Upper lobe of right lung (tissue), 1 donor: Measurements from ENCODE around the gene ZNF593. TPM values are rescaled to one million over a fixed set of nuclear protein-coding genes. Genes with fewer than 3 reads are reported as not detected.

Experiments used
- ATAC-seq: fragments of 200-7000 bp; cut with Tn5 transposase; one replicate; pipeline ENCODE4 v1.9.1; 2020; ENCODE audit warnings: mild to moderate bottlenecking, moderate library complexity
- DNase-seq: peaks from one replicate; pipeline ENCODE4 v3.0.0-alpha.2; 2020
- H3K27ac ChIP-seq: fragments of 200-600 bp; one replicate; pipeline ENCODE4 v1.8.0; 2022
- H3K27me3 ChIP-seq: fragments of 200-600 bp; one replicate; pipeline ENCODE4 v1.8.0; 2022; ENCODE audit warnings: mild to moderate bottlenecking
- H3K36me3 ChIP-seq: fragments of 200-600 bp; one replicate; pipeline ENCODE4 v1.8.0; 2022
- H3K4me1 ChIP-seq: fragments of 200-600 bp; one replicate; pipeline ENCODE4 v1.8.0; 2022
- H3K4me3 ChIP-seq: fragments of 200-600 bp; one replicate; pipeline ENCODE4 v1.8.0; 2022; ENCODE audit warnings: mild to moderate bottlenecking
- H3K9me3 ChIP-seq: fragments of 200-600 bp; one replicate; pipeline ENCODE4 v1.8.0; 2022
- CTCF ChIP-seq: fragments of 200-600 bp; IDR thresholded peaks from one replicate; pipeline ENCODE4 v1.8.0; 2022; ENCODE audit warnings: antibody characterized with exemption
- intact Hi-C: fragments of 100-400 bp; cut with DNase I; formaldehyde crosslinking; loops from one replicate; pipeline ENCODE4 v1.11.0; 2022
- total RNA-seq: library from RNA; stranded (reverse); fragmentation: NEBNext Ultra II Directional; extraction: Animal tissue kit (Norgen Biotek cat#: 25700); gene quantifications from one replicate; pipeline ENCODE4 v1.2.1, GENCODE V29; 2021
- donor health status: DM: no; HTN: yes; CAD: no; lungs with severe emphysema.

Gene ZNF593
- total RNA-seq, 1 donor from 2014 or later = 22.6 TPM

- Histone ChIP-seq H3K9me3 (no peaks in the 10 kb centered on the region), H3K27ac (no peak overlapping the region), H3K36me3 (no peaks in the 10 kb centered on the region), H3K4me1 (peaks cover 19% of the 10 kb centered on the region), H3K4me3 (peak overlapping the region; percentile 25), H3K27me3 (peaks cover 6% of the 10 kb centered on the region)
- TF ChIP-seq CTCF = no peak
- ATAC-seq = no peak
- intact Hi-C loops = no loop called here
- no peak for DNase-seq
Observed at GRCh38 chr1:26163684-26164035, 6.0 kb upstream of the ZNF593 start.

- peak overlapping the region; percentile 25 for H3K4me3 ChIP-seq
- intact Hi-C loops = no loop called here
- peaks cover 19% of the 10 kb centered on the region for H3K4me1 ChIP-seq
- peak; percentile 64 for TF ChIP-seq CTCF
- no peaks in the 10 kb centered on the region for H3K9me3 ChIP-seq
- DNase-seq = peak; percentile 72
- H3K27me3 ChIP-seq = peaks cover 6% of the 10 kb centered on the region
- ATAC-seq = peak; percentile 71
- no peak overlapping the region for H3K27ac ChIP-seq
- H3K36me3 ChIP-seq = no peaks in the 10 kb centered on the region
Observed at GRCh38 chr1:26164036-26164860, 5.5 kb upstream of the ZNF593 start.

GRCh38 chr1:26164861-26165842 is 4.6 kb upstream of the ZNF593 start:
- Histone ChIP-seq H3K4me1 (peaks cover 19% of the 10 kb centered on the region), H3K27ac (no peak overlapping the region), H3K27me3 (peaks cover 6% of the 10 kb centered on the region), H3K36me3 (no peaks in the 10 kb centered on the region), H3K9me3 (no peaks in the 10 kb centered on the region), H3K4me3 (no peak overlapping the region)
- intact Hi-C loops = no loop called here
- ATAC-seq (no peak), DNase-seq (no peak)
- TF ChIP-seq CTCF = no peak

- intact Hi-C loops = no loop called here
- no peak for DNase-seq
- H3K4me1 ChIP-seq = peaks cover 18% of the 10 kb centered on the region
- no peaks in the 10 kb centered on the region for H3K27me3 ChIP-seq
- no peak for ATAC-seq
- no peaks in the 10 kb centered on the region for H3K36me3 ChIP-seq
- no peak overlapping the region for H3K4me3 ChIP-seq
- H3K9me3 ChIP-seq = no peaks in the 10 kb centered on the region
- H3K27ac ChIP-seq = no peak overlapping the region
- TF ChIP-seq CTCF = no peak
Observed at GRCh38 chr1:26166719-26167281, 2.9 kb upstream of the ZNF593 start.

- no peaks in the 10 kb centered on the region for H3K9me3 ChIP-seq
- H3K27ac ChIP-seq = peak within 1 kb of the TSS; percentile 86
- H3K36me3 ChIP-seq = no peaks in the 10 kb centered on the region
- H3K4me3 ChIP-seq = peak within 1 kb of the TSS; percentile 91
- H3K4me1 ChIP-seq = peaks cover 12% of the 10 kb centered on the region
- ATAC-seq = no peak
- no peak for DNase-seq
- no peaks in the 10 kb centered on the region for H3K27me3 ChIP-seq
- intact Hi-C loops = no loop called here
- TF ChIP-seq CTCF = no peak
Observed at GRCh38 chr1:26168410-26169197, 1.1 kb upstream of the ZNF593 start, which contains the start of gene C1orf232. Gene C1orf232 (minus strand): TSS chr1:26168963. CDS start chr1:26168499, 464 bp downstream.
